GM12864 (cell line): ENCODE results near the gene NUP93.

Experiments
- DNase-seq: peaks from one replicate; pipeline ENCODE4 v3.0.0-alpha.2; 2011; ENCODE audit warnings: low read depth
- H3K4me3 ChIP-seq: 2 replicates; pipeline ENCODE4 v1.5.1; 2011; ENCODE audit warnings: mild to moderate bottlenecking, low read depth, low read length, control low read depth
- CTCF ChIP-seq: IDR thresholded peaks from 2 replicates; pipeline ENCODE4 v1.5.1; 2011; ENCODE audit warnings: low read depth, mild to moderate bottlenecking, moderate library complexity, low read length, control low read depth, inconsistent platforms; ENCODE audit errors: missing control alignments

NUP93 gene

GRCh38 chr16:56833243-56833970, 103.5 kb downstream of the NUP93 start:
- H3K4me3 ChIP-seq: no peak overlapping the region
- no peak for TF ChIP-seq CTCF
- DNase-seq: no peak

- TF ChIP-seq CTCF: no peak
- no peak for DNase-seq
- no peak overlapping the region for H3K4me3 ChIP-seq
Observed at GRCh38 chr16:56835320-56835719, 105.4 kb downstream of the NUP93 start.

GRCh38 chr16:56836410-56837230, 106.7 kb downstream of the NUP93 start:
- DNase-seq: no peak
- no peak overlapping the region for H3K4me3 ChIP-seq
- no peak for TF ChIP-seq CTCF

GRCh38 chr16:56838622-56839337, 108.9 kb downstream of the NUP93 start:
- H3K4me3 ChIP-seq: no peak overlapping the region
- DNase-seq: no peak
- no peak for TF ChIP-seq CTCF

- DNase-seq: no peak
- H3K4me3 ChIP-seq: no peak overlapping the region
Observed at GRCh38 chr16:56841233-56841632, 111.3 kb downstream of the NUP93 start.

DNA sequence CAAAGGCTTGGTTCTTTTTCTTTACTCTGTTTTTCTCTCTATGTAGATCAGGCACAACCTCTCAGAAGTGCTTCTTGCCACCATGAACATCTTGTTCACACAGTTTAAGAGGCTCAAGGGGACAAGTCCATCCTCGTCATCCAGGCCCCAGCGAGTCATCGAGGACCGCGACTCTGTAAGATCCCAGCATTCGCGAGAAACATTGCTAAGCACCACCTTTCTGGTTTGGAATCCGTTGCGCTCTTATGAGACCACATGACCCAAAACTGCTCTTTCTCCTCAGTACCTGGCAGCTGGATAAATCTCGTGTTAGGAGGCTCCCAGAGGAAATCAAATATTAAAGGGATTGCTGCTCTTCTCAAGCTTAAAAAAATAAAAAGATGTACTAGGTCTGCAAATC, 111.7 kb downstream of the NUP93 start:
- DNase-seq: no peak
- no peak overlapping the region for H3K4me3 ChIP-seq
- no peak for TF ChIP-seq CTCF

More at GRCh38 chr16:56841233-56841632, 111.3 kb downstream of the NUP93 start:
- no peak for TF ChIP-seq CTCF
